ENCODE measurements around the gene PHF12. TPM values are rescaled to one million over a fixed set of nuclear protein-coding genes. Genes with fewer than 3 reads are reported as not detected.
"Not testable (repeated sequence)": the region's sequence is repeated elsewhere in the genome, so short reads cannot be mapped to it uniquely, and the experiment has no call there.

PHF12 gene
- total RNA-seq, 1 donor from 2014 or later: 7.1 TPM

- Histone ChIP-seq H3K4me3 (ENCODE audit: low read depth, low read length) (no peak overlapping the region), H3K27me3 (ENCODE audit: control insufficient read depth, insufficient read depth, low read length) (no peaks in the 10 kb centered on the region), H3K36me3 (ENCODE audit: control insufficient read depth, insufficient read depth, low read length) (no peaks in the 10 kb centered on the region)
- no peak for FAIRE-seq
- no peak for TF ChIP-seq CTCF (IDR thresholded peaks at IDR 0.05; ENCODE audit: insufficient read depth, low read length, severe bottlenecking)
- DNase-seq (ENCODE audit: low read depth): no peak
Measured at GRCh38 chr17:28935744-28936460, 15.4 kb downstream of the PHF12 start.

GRCh38 chr17:28934508-28934907 lies 16.8 kb downstream of the PHF12 start:
- DNase-seq (ENCODE audit: low read depth); H3K27me3 ChIP-seq (ENCODE audit: control insufficient read depth, insufficient read depth, low read length); H3K36me3 ChIP-seq (ENCODE audit: control insufficient read depth, insufficient read depth, low read length); H3K4me3 ChIP-seq (ENCODE audit: low read depth, low read length); FAIRE-seq: not testable (repeated sequence)

DNA sequence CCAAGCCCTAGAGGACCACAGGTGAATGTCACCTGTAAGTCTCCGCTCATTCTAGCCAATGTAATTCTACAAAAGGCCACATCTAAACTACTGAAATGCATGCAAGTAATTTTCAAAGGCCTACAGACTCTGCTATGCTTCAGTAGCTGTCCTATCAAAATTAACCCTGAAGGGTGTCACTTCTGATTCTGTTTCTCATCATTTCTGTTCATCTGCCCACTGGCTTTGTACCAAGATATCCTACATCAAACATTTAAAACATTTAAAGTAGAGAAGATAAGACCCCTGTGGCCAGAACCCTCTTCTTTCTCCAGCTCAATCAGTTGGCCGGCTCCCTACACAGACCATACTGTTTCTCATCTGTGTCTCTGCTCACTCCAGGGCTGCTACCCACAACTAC lies 21.5 kb downstream of the PHF12 start:
- no peaks in the 10 kb centered on the region for H3K27me3 ChIP-seq (ENCODE audit: control insufficient read depth, insufficient read depth, low read length)
- H3K36me3 ChIP-seq (ENCODE audit: control insufficient read depth, insufficient read depth, low read length): peaks cover 3% of the 10 kb centered on the region
- no peak overlapping the region for H3K4me3 ChIP-seq (ENCODE audit: low read depth, low read length)
- no peak for FAIRE-seq
- no peak for TF ChIP-seq CTCF (IDR thresholded peaks at IDR 0.05; ENCODE audit: insufficient read depth, low read length, severe bottlenecking)
- DNase-seq (ENCODE audit: low read depth): no peak

- Histone ChIP-seq H3K27me3 (ENCODE audit: control insufficient read depth, insufficient read depth, low read length) (no peaks in the 10 kb centered on the region), H3K36me3 (ENCODE audit: control insufficient read depth, insufficient read depth, low read length) (peaks cover 10% of the 10 kb centered on the region), H3K4me3 (ENCODE audit: low read depth, low read length) (no peak overlapping the region)
- DNase-seq (ENCODE audit: low read depth) (peak; percentile 50), FAIRE-seq (no peak)
- no peak for TF ChIP-seq CTCF (IDR thresholded peaks at IDR 0.05; ENCODE audit: insufficient read depth, low read length, severe bottlenecking)
Measured at GRCh38 chr17:28928061-28928460, 23.3 kb downstream of the PHF12 start.

DNA sequence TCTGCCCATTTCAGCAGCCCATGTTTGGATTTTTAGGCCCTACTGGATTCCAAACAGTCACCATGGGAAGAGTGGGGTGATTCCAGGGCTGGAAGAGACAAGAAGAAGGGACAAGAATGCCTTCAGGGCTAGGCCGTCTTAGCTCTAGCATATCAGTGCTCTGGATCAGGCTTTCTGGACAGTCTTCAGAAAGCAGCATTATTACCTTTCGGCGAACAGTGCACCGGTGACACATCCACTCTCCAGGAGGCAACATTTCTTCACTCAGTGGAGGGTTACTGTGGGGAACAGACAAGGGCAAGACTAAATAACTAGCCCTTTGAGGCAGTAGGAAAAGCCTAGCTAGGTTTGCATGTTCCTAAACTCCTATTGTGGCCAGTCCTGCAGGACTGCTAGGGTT lies 24.5 kb downstream of the PHF12 start:
- DNase-seq (ENCODE audit: low read depth): no peak
- Histone ChIP-seq H3K36me3 (ENCODE audit: control insufficient read depth, insufficient read depth, low read length) (peaks cover 13% of the 10 kb centered on the region), H3K4me3 (ENCODE audit: low read depth, low read length) (no peak overlapping the region), H3K27me3 (ENCODE audit: control insufficient read depth, insufficient read depth, low read length) (no peaks in the 10 kb centered on the region)
- no peak for TF ChIP-seq CTCF (IDR thresholded peaks at IDR 0.05; ENCODE audit: insufficient read depth, low read length, severe bottlenecking)
- no peak for FAIRE-seq

DNA sequence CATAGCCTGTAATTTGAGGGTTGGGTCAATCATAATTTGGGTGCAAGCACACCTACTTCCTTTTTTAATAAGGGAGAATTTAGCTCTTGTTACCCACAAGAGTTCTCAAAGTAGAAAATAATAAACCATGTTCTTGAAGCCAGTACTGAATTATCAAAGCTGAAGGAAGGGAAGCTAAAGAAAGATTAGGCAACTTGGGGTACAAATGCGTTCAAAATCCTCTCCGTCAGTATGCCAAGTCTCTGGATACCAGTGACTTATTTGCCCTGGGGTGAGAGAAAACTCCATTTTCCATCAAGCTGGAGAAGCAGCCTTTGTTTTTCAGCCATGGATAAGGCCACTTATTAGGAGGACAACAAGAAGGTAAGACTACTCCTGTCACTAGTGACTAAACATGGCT lies 25.0 kb downstream of the PHF12 start:
- H3K36me3 ChIP-seq (ENCODE audit: control insufficient read depth, insufficient read depth, low read length): peaks cover 17% of the 10 kb centered on the region

More for the DNA sequence above, 25.0 kb downstream of the PHF12 start:
- no peak overlapping the region for H3K4me3 ChIP-seq (ENCODE audit: low read depth, low read length)
- DNase-seq (ENCODE audit: low read depth) (no peak), FAIRE-seq (no peak)
- no peak for TF ChIP-seq CTCF (IDR thresholded peaks at IDR 0.05; ENCODE audit: insufficient read depth, low read length, severe bottlenecking)
- no peaks in the 10 kb centered on the region for H3K27me3 ChIP-seq (ENCODE audit: control insufficient read depth, insufficient read depth, low read length)

All from bronchial epithelial cell (primary cell).